Body of pancreas (tissue), 4 donors: ENCODE measurements around the gene LSP1. TPM values are rescaled to one million over a fixed set of nuclear protein-coding genes. Genes with fewer than 3 reads are reported as not detected.

Source experiments
- ATAC-seq: fragments of 150-250 bp; one replicate; pipeline ENCODE4 v1.9.1; 2016
- DNase-seq, 4 donors: peaks; one replicate each; pipeline ENCODE4 v3.0.0-alpha.2; 2019
- H3K27ac ChIP-seq, 4 donors: fragments of 200-600 bp; sonication (generic); 1 replicate in 3 of 4; 2 replicates in 1 of 4; pipeline versions ENCODE4 v1.5.1 to v1.6.1; 2016 to 2019; ENCODE audit warnings: mild to moderate bottlenecking in 1 of 4, mixed read lengths in 1 of 4, moderate library complexity in 1 of 4
- H3K27me3 ChIP-seq, 2 donors: fragments of 200-600 bp; sonication (generic); one replicate each; pipeline ENCODE4 v1.6.0; 2016; ENCODE audit warnings: mild to moderate bottlenecking in 1 of 2
- H3K36me3 ChIP-seq, 2 donors: fragments of 200-600 bp; sonication (generic); replicated peaks in 1 of 2; 2 replicates each; pipeline ENCODE4 v1.5.1; 2016; ENCODE audit warnings: low read depth in 2 of 2; ENCODE audit not compliant: insufficient read depth in 1 of 2
- H3K4me1 ChIP-seq: fragments of 200-600 bp; sonication (generic); one replicate; pipeline ENCODE4 v1.6.0; 2016
- H3K4me3 ChIP-seq, 2 donors: fragments of 200-600 bp; sonication (generic); 1 replicate in 1 of 2; 2 replicates in 1 of 2; pipeline ENCODE4 v1.5.1; 2016 to 2019
- H3K9me3 ChIP-seq, 3 donors: fragments of 200-600 bp; sonication (generic); 1 replicate in 2 of 3; 2 replicates in 1 of 3; pipeline ENCODE4 v1.5.1; 2016
- CTCF ChIP-seq, 7 experiments: fragments of 450-650 bp in 4 of 7; fragments of 200-600 bp in 3 of 7; sonication (generic) in 3 of 7; IDR thresholded peaks; one replicate each; pipeline ENCODE4 v1.5.1; 2016 to 2019; ENCODE audit warnings: antibody characterized with exemption in 7 of 7
- POLR2A ChIP-seq, 3 donors: fragments of 450-650 bp; IDR thresholded peaks; one replicate each; pipeline ENCODE4 v1.6.1; 2016; ENCODE audit warnings: antibody characterized with exemption in 3 of 3, mild to moderate bottlenecking in 2 of 3
- WGBS, 2 donors: methylation state at CpG; one replicate each; pipeline ENCODE4 v1.1.5; 2017; 5-methylcytosine and 5-hydroxymethylcytosine counted together
- intact Hi-C: fragments of 100-400 bp; cut with DNase I; formaldehyde crosslinking; loops from one replicate; pipeline ENCODE4 v1.15.1; 2023
- total RNA-seq, 2 donors: library from RNA; depleted of rRNA; stranded (reverse); fragments of >200 nt; gene quantifications; one replicate each; pipeline ENCODE4 v1.1.0, GENCODE V29; 2016

The LSP1 gene
- total RNA-seq, 2 donors from 2014 or later, result 9.9 to 11.5 TPM

GRCh38 chr11:1825039-1825740, 27.7 kb upstream of the LSP1 start:
- H3K27me3 ChIP-seq, result no peaks in the 10 kb centered on the region
- H3K27ac ChIP-seq, result no peak overlapping the region
- intact Hi-C loops, result loop anchor here (5.0 kb wide), 1 partner anchor 52 kb away; no protein-coding TSS in a partner anchor
- no peaks in the 10 kb centered on the region for H3K36me3 ChIP-seq
- no peaks in the 10 kb centered on the region for H3K9me3 ChIP-seq
- peak; percentile 55 to 76 (median 62) for TF ChIP-seq CTCF (IDR thresholded peaks at IDR 0.05)
- TF ChIP-seq POLR2A (IDR thresholded peaks at IDR 0.05), result no peak
- WGBS, 2 donors, result 30 to 33% methylated on average over 9 to 21 of the region's 26 CpGs
- H3K4me1 ChIP-seq, result peaks cover 53% of the 10 kb centered on the region
- ATAC-seq (peak; percentile 49), DNase-seq (peak; percentile 72 to 80 (median 75))
- no peak overlapping the region for H3K4me3 ChIP-seq

- no peak overlapping the region for H3K4me3 ChIP-seq
- no peaks in the 10 kb centered on the region for H3K27me3 ChIP-seq
- no peaks in the 10 kb centered on the region for H3K36me3 ChIP-seq
- TF ChIP-seq POLR2A (IDR thresholded peaks at IDR 0.05) (no peak), CTCF (IDR thresholded peaks at IDR 0.05) (no peak)
- whole genome bisulfite sequencing, 2 donors, result 91 to 94% methylated on average over 21 to 32 of the region's 33 CpGs
- H3K4me1 ChIP-seq, result peaks cover 60% of the 10 kb centered on the region
- no peaks in the 10 kb centered on the region for H3K9me3 ChIP-seq
- DNase-seq (no peak), ATAC-seq (no peak)
- H3K27ac ChIP-seq, result peak overlapping the region; percentile 37 to 84 (median 74)
- intact Hi-C loops, result loop anchor here (5.0 kb wide), 1 partner anchor 51 kb away; no protein-coding TSS in a partner anchor
These were observed 27.0 kb upstream of the LSP1 start for GRCh38 chr11:1825785-1826451.

DNA sequence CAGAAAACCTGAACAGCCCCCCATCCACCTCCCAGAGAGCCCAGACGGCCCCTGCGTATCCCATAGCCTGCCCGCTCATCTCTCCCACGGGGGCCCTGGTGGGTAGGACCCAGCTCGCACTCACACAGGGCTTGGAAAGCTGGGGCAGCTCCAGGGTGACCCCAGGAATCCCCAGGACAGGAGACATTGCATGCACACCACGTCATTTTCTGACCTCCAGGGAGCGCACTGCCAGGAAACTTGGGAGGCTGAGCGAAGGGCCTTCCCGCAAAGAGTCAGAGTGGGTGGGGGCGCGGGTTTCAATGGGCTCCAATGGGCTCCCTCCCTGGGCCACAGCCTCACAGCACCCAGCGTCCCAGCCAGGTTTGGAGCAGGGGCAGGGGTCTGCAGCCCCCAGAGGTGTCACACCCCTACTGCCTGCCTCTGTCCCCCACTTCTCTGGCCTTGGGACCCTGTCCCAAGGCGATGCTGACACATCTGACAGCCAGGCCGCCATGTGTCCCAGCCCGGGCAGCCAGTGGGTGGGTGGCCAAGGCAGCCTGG, 26.3 kb upstream of the LSP1 start:
- Histone ChIP-seq H3K36me3 (no peaks in the 10 kb centered on the region), H3K27ac (peak overlapping the region; percentile 37 to 84 (median 74)), H3K4me1 (peaks cover 67% of the 10 kb centered on the region), H3K9me3 (no peaks in the 10 kb centered on the region), H3K27me3 (no peaks in the 10 kb centered on the region), H3K4me3 (no peak overlapping the region)
- peak; percentile 56 to 65 (median 60) for DNase-seq
- intact Hi-C loops, result loop anchor here (5.0 kb wide), 1 partner anchor 51 kb away; no protein-coding TSS in a partner anchor
- WGBS, 2 donors, result 70% methylated on average over 14 of the region's 15 CpGs; no CpG with 5 or more reads in 1 of the 2 donors
- TF ChIP-seq POLR2A (IDR thresholded peaks at IDR 0.05) (no peak), CTCF (IDR thresholded peaks at IDR 0.05) (no peak)
- peak; percentile 6 for ATAC-seq

DNA sequence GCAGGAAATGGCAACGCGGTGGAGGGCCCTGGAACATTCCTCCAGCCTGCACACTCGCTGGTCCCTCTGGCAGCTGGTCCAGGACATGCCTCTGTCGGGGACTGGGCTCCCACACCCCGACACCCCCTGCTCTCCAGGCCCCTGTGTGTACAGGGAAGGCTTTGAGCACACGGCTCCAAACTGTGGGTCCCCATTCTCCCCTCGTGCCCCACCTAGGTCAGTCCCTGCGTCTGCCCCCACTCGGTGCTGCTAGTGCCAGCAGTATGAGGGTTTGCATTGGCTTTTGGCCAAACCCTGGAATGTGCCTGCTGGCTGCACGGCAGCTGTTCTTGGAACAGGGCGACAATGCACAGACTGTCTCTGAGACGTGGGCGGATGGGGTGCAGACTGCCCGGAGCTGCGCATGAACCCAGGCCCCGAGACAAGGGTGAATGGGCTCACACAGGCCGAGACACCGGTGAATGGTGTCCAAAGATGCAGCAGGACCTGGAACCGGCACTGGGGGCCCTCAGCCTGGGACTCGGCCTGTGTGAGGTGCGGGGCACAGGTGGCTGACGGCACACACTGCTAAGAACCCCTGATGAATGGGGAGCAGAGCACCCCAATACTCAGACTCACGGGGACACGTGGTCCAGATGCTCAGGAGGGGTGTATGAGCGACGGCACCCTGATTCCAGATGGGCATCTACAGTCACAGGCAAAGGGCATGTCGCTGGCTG, 25.6 kb upstream of the LSP1 start:
- H3K27ac ChIP-seq, result peak overlapping the region; percentile 37 to 84 (median 74)
- H3K4me3 ChIP-seq, result no peak overlapping the region
- H3K4me1 ChIP-seq, result peaks cover 74% of the 10 kb centered on the region
- no peaks in the 10 kb centered on the region for H3K27me3 ChIP-seq
- peak; percentile 83 to 93 (median 90) for DNase-seq
- H3K9me3 ChIP-seq, result no peaks in the 10 kb centered on the region
- intact Hi-C loops, result loop anchor here (5.0 kb wide), 1 partner anchor 50 kb away; no protein-coding TSS in a partner anchor
- ATAC-seq, result peak; percentile 66
- 28 to 39% methylated on average over 15 to 27 of the region's 27 CpGs for WGBS, 2 donors
- no peaks in the 10 kb centered on the region for H3K36me3 ChIP-seq
- TF ChIP-seq POLR2A (IDR thresholded peaks at IDR 0.05) (peak in 1 of 3 donors; percentile 43), CTCF (IDR thresholded peaks at IDR 0.05) (peak in 1 of 7 experiments; percentile 15)
